Activated gamma-delta T cell treated with Interleukin-2 at 50 U/mL for 16 hours (primary cell): Measurements from ENCODE around the gene VANGL1.
A peak's percentile ranks its signal among the peaks of the same experiment; 100 is the strongest.
"Not testable (repeated sequence)": the region's sequence is repeated elsewhere in the genome, so short reads cannot be mapped to it uniquely, and the experiment has no call there.

Source experiments
- DNase-seq: peaks from one replicate; pipeline ENCODE4 v3.0.0-alpha.2; 2020

VANGL1 gene

DNA sequence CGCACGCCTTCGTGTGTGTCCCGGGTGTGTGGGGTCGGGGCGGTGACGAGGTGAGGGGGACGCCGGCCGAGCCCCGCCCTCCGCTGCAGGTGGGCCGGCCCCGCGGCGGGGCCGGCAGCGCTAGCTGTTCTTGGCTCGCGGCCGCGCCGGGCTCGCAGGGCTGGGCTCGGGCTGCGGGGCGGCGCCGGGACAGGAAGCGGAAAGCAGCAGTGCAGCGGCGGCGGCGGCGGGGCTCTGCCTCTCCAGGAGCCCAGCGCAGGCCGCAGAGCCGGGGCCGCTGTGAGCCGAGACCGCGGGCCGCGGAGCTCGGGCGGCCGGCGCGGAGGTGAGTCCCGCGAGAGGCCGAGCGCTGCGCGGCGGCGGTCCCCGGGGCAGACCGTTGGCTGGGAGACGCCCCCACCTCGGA lies at the start of gene VANGL1:
TSS of gene VANGL1 (plus strand) at position 209 of the 406 bp plus-strand sequence. CDS start 9,444 bp downstream, outside the sequence.
- peak; percentile 31 for DNase-seq

DNA sequence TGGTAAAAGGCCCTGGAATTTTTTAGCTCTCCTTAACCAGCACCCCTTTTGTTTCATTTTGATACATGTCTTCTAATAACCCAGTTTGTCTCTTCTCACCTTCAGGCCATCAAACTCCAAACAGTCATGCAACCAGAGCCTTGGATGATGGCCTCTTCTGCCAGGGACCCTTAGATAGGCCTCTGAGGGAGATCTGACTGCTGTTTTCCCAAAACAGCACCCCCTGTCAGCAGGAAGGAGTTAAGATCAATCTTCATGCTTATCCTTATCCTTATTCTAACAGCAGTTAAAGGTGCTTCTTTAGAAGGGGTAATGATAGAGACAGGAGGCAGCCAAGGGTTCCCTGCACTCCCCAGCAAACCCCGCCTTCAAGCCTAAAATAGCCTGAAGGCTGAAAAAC lies 49.5 kb upstream of the VANGL1 start:
- DNase-seq, result no peak

- no peak for DNase-seq
Measured at GRCh38 chr1:115593365-115594259, 48.2 kb upstream of the VANGL1 start.

- DNase-seq, result no peak
Measured at GRCh38 chr1:115594600-115594999, 47.2 kb upstream of the VANGL1 start.

DNA sequence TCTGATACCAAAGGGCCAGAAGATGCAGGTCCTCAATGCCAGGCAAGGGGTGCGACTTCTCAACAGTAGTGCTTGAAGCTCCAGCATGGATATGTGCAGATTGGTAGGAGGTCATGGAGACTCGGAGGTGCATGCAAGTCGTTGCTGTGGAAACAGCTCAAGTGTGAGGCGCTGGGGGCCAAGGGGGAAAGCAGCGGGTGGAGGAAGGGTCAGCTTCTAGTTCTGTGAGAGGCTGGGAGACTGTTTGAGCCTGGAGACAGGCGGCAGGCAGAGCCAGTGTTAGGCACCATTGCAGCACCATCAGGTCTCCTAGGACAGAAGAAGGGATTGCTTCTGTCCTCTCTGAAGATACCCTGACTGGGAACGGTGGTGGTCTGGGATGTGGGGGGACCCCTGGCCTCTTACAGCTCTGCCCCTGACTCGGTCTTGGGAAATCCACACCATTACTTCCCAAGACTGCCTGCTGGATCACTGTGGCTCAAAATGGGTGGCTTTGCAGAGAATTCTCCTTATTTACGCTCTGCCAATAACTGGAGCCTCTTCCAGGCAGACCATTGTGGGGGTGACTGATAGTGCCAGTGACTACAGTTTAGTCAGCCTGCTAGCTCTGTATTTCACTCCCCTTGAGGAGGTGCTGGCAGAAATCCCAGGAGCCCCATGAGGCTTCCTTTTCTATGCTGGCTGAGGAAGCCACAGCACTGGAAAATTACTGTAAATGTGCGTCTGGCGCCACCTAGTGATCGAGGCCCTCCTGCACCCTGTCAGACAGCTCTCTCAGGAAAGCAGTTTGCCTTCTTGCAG lies 46.3 kb upstream of the VANGL1 start:
- DNase-seq, result peak; percentile 49

- no peak for DNase-seq
Measured at GRCh38 chr1:115596080-115596780, 45.5 kb upstream of the VANGL1 start.

GRCh38 chr1:115604508-115604907 lies 37.3 kb upstream of the VANGL1 start:
- DNase-seq, result no peak

- DNase-seq, result no peak
Measured at GRCh38 chr1:115606305-115606704, 35.5 kb upstream of the VANGL1 start.

GRCh38 chr1:115609021-115609420 lies 32.7 kb upstream of the VANGL1 start:
- no peak for DNase-seq

DNA sequence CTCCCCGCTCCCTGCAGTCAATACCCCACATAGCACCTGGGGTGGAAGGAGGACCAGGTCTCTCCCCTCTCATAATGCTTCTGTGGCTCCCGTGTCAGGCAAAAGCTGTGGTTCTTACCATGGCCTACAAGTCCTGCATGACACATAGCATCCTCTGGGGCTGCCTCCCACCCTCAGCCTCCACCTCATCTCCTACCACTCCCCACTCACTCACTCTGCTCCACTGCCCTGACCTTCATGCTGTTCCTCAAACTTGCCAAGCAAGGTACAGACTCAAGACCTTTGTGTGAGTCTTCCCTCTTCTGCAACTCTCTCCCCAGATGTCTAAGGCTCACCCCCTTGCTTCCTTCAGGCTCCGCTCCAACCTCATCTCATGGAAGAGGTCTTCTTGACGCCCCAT lies 28.0 kb upstream of the VANGL1 start:
- DNase-seq, result no peak

DNA sequence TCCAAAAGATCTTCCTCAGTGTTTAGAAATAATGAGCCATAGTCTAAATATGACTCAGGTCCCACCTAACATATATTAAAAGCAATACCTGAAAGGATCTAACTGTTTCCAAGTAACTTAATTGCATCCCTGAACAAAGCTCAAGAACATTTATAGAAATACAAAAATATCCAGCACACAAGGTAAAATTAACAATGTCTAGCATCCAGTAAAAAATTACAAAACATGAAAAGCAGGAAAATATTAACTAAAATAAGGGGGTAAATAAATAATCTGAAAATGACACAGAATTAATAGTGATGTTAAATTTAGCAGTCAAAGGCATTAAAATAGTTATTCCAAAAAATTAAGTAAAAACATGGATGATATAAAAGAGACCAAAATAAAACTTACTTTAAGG lies 21.3 kb upstream of the VANGL1 start:
- DNase-seq, result no peak

GRCh38 chr1:115620950-115621349 lies 20.8 kb upstream of the VANGL1 start:
- DNase-seq, result no peak

DNA sequence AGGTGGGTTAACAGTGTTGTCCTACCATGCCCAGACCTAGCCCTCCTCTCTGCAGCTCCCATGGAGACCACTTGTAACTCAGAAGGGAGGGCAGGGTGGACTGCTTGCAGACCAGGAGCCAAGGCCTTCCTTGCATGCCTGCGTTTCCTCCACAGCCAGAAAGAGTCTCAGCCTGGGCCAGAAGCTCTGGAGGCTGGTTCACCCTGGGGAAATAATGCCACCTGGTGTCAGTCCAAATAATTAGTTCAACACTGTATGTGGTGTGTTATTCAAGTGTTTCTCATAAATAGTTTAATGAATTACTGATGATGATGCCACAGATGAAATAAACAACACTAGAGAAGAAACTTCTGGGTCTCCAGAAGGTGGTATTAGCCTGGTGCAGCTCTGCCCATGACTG lies 16.9 kb upstream of the VANGL1 start:
- no peak for DNase-seq

DNA sequence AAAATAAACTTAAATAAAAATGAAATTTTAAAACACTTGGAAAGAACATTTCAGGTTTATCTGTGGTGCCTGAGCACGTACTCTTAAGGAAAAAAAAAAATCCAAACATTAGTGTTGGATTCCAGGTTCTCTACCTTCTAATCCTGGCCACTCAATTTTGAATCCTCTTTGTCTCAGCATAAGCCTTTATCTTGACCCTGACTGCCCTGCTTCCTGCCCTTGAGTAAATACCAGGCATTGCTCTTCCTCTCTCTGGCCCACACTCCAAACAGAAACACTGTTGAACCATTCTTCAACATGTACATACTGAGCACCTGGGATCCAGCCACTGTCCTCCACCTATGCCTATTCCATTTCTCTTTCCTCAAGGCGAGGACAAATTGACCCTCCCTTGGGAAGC lies 11.4 kb upstream of the VANGL1 start:
- DNase-seq, result no peak

GRCh38 chr1:115632251-115633026 lies 9.3 kb upstream of the VANGL1 start:
- no peak for DNase-seq

DNA sequence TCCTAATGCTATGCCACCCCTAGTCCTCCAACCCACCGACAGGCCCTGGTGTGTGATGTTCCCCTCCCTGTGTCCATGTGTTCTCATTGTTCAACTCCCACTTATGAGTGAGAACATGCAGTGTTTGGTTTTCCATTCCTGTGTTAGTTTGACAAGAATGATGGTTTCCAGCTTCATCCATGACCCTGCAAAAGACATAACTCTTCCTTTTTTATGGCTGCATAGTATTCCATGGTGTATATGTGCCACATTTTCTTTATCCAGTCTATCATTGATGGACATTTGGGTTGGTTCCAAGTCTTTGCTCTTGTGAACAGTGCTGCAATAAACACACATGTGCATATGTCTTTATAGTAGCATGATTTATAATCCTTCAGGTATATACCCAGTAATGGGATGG lies 8.2 kb upstream of the VANGL1 start:
- not testable (repeated sequence) for DNase-seq

DNA sequence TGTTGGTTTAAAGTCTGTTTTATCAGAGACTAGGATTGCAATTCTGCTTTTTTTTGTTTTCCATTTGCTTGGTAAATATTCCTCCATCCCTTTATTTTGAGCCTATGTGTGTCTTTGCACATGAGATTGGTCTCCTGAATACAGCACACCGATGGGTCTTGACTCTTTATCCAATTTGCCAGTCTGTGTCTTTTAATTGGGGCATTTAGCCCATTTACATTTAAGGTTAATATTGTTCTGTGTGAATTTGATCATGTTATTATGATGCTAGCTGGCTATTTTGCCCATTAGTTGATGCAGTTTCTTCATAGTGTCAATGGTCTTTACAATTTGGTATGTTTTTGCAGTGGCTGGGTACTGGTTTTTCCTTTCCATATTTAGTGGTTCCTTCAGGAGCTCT lies 4.5 kb upstream of the VANGL1 start:
- DNase-seq, result not testable (repeated sequence)

- DNase-seq, result no peak
Measured at GRCh38 chr1:115640384-115640783, 1.4 kb upstream of the VANGL1 start.

DNA sequence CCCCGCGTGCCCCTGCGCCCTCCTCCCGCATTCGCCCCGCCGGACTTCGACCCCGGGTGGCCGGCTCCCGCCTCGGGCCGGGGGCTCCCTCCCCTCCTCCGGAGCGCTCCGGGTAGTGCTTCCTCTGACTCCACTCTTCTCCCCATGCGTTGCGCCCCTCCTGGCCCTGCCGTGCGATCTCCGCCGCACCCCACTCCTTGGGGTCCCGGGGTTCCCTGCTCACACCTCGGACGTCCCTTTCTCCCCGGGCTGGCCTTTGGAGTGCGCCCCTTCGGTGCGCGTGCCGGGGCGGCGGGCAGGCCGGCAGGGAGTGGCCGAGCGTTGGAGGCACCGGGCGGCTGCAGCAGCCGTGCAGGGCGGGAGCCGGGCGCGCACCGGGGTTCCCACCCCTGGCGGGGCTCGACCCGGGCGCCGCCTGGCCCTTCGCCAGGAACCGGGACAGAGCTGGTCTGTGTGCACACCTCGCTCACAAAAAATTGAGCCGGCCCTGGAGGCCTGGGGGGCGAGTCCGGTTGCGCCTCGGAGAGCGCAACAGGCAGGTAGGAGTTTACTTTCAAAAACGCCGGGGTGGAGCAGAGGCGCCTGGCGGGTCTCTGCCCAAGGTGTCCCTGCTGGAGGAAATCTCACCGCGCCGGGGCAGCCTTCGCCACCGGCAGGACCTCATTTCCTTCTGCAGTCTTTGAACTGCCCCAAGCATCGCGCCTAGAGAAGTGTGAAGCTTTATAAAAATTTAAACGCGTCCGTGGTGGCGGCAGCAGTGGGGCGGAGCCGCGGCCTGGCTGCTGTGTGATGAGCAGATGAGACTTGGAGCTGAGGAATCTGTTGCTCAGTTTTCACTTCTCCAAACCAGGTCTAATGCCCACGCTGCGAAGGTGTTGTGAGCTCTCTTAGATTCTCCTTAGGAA lies 650 bp downstream of the VANGL1 start:
- DNase-seq, result peak; percentile 11

GRCh38 chr1:115643225-115643624 lies 1.5 kb downstream of the VANGL1 start:
- DNase-seq, result no peak

- no peak for DNase-seq
Measured at GRCh38 chr1:115643666-115644065, 1.9 kb downstream of the VANGL1 start.
